Choroid plexus epithelial cell (primary cell): Measurements from ENCODE around the gene GALE.
"Not testable (repeated sequence)": the region's sequence is repeated elsewhere in the genome, so short reads cannot be mapped to it uniquely, and the experiment has no call there.

Experiments used
- DNase-seq: peaks from one replicate; pipeline ENCODE4 v3.0.0-alpha.2; 2010; ENCODE audit warnings: low read depth
- H3K4me3 ChIP-seq: 2 replicates; pipeline ENCODE4 v1.5.1; 2011; ENCODE audit warnings: low read depth, mild to moderate bottlenecking, control low read depth, low read length, moderate library complexity
- CTCF ChIP-seq: conservative IDR thresholded peaks from 2 replicates; pipeline ENCODE4 v1.5.1; 2011; ENCODE audit warnings: low read depth, mild to moderate bottlenecking, control low read depth, inconsistent platforms, low read length, moderate library complexity

GALE gene

DNA sequence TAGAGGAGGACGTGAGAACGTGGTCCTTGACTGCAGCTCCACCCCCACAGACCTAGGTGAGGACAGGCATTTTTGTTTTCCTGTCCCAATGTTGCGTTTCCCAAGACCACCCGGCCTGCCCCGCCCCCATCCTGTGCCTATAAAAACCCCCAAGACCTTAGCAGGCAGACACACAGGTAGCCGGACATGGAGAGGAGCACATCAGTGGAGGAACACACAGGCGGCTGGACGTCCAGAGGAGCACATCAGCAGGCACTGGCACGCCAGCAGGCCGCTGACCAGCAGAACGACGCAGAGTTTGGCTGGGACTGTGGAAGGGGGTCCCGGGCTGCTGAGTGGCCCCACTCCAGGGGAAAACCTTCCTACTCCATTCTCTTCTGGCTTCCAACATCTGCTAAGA, 37.4 kb upstream of the GALE start:
- no peak for DNase-seq
- no peak overlapping the region for H3K4me3 ChIP-seq

DNA sequence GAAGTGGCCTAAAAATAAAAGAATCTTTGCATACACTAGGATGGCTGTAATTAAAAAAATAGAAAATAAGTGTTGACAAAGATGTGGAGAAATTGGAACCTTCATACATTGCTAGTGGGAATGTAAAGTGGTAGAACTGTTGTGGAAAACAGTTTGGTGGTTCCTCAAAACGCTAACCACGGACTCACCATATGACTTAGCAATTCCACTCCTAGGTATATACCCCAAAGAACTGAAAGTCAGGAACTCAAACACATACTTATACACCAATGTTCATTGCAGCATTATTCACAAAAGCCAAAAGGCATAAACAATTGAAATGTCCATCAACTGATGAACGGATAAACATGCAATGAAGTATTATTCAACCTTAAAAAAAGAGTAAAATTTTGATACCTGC, 35.5 kb upstream of the GALE start:
- H3K4me3 ChIP-seq, result no peak overlapping the region
- TF ChIP-seq CTCF, result no peak
- DNase-seq, result no peak

More for the DNA sequence above, 37.4 kb upstream of the GALE start:
- TF ChIP-seq CTCF, result no peak

GRCh38 chr1:23834156-23834555, 33.6 kb upstream of the GALE start:
- DNase-seq, result not testable (repeated sequence)

GRCh38 chr1:23827717-23828116, 27.2 kb upstream of the GALE start:
- no peak for DNase-seq
- H3K4me3 ChIP-seq, result no peak overlapping the region
- no peak for TF ChIP-seq CTCF

More at GRCh38 chr1:23834156-23834555, 33.6 kb upstream of the GALE start:
- not testable (repeated sequence) for H3K4me3 ChIP-seq

DNA sequence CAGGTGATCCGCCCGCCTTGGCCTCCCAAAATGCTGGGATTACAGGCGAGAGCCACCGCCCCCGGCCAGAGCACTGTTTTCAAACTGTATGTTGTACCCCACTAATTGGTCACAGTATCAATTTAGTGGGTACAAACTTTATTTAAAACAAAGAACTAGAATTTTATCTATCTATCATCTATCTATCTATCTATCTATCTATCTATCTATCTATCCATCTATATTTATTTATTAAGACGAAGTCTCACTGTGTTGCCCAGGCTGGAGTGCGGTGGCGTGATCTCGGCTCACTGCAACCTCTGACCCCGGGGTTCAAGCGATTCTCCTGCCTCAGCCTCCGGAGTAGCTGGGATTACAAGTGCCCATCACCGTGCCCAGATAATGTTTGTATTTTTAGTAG, 26.0 kb upstream of the GALE start:
- not testable (repeated sequence) for H3K4me3 ChIP-seq, DNase-seq

DNA sequence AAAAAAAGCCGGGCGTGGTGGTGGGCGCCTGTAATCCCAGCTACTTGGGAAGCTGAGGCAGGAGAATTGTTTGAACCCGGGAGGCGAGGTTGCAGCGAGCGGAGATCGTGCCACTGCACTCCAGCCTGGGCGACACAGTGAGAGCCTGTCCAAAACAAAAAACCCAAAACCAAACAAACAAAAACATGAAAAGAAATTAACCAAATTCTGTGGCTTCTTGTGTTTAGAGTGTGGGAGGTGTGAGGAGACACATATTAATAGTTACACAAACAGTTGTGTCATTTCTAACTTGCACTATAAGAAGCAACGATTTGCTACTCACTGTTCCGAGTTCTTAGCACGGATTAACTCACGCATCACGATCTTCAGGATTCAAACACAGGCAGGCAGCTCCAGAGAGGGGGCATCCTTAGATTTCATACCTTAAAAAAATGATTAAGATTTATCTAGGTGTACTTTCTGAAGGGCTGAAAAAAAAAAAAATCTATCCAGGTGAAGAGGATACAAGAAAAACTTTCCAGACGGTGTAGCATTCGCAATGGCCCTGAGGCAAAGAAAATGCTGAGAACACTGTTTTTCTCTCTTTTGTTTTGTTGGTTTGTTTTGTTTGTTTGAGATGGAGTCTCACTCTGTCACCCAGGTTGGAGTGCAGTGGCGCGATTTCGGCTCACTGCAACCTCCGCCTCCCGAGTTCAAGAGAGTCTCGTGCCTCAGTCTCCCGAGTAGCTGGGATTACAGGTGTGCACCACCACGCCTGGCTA, 25.4 kb upstream of the GALE start:
- no peak for TF ChIP-seq CTCF
- peak overlapping the region; percentile 100 for H3K4me3 ChIP-seq
- DNase-seq, result no peak

DNA sequence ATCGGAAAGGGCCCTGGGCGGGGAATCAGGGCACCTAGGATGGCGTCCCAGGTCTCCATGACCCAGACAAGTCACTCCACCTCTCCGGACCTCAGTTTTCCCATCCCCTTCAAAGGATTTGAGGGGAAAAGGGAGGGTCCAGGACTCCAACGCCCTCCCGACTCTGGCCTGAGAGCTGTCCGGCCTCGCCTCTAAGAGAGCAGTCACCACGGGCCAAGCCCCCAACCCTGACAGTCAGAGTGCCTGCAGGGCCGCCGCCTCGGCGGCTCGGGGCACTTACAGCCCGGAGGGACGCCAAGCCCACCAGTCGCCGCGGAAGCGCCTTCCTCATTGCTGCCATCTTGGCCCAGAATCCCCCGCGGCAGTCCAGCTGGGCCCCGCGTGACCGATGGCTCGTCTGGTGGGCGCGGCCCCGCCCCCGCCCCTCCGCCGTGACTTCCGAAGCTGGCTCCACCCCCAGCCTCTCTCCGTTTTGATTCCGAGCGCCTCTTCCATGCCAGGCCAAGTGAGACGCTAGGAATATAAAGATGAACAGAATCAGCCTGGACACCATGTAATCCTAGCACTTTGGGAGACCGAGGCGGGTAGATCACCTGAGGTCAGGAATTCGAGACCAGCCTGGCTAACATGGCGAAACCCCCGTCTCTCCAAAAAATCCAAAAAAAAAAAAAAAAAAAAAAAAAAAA, 24.7 kb upstream of the GALE start, which contains the start of gene HMGCL:
HMGCL (minus strand) TSS at position 354 of the 686 bp plus-strand sequence; CDS start at position 340, 14 bp downstream.
- TF ChIP-seq CTCF, result no peak
- DNase-seq, result peak; percentile 92

DNA sequence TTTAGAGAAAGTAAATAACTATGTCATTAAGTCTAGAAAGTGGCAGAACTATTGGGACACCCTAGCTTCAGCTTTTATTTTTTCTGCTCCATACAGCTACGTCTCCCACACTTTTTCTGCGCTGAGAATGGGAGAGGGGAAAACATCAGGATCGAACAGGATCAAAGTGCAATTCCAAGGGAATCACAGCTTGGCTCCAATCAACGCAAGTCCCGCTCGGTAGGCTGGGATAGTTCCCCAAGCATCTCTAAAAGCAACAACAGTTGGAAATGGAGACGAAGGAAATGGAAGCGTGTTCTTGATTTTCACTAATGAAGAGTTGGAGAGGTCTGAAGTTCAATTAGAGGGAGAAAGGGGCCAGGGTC, 24.1 kb upstream of the GALE start:
- peak overlapping the region; percentile 100 for H3K4me3 ChIP-seq
- TF ChIP-seq CTCF, result no peak
- no peak for DNase-seq

More for the DNA sequence above, 24.7 kb upstream of the GALE start, which contains the start of gene HMGCL:
- H3K4me3 ChIP-seq, result peak within 1 kb of the TSS; percentile 100
